Neutrophil (primary cell): ENCODE data around the gene XAB2.
"Not testable (repeated sequence)": the region's sequence is repeated elsewhere in the genome, so short reads cannot be mapped to it uniquely, and the experiment has no call there.

Source experiments
- H3K27ac ChIP-seq: fragments of 200-600 bp; sonication (generic); 2 replicates; pipeline ENCODE4 v1.5.1; 2016; ENCODE audit warnings: mild to moderate bottlenecking, moderate library complexity
- H3K27me3 ChIP-seq: fragments of 200-600 bp; sonication (generic); 2 replicates; pipeline ENCODE4 v1.6.0; 2016; ENCODE audit warnings: mild to moderate bottlenecking
- H3K36me3 ChIP-seq: fragments of 200-600 bp; sonication (generic); 2 replicates; pipeline ENCODE4 v1.5.1; 2017
- H3K4me1 ChIP-seq, 2 experiments: fragments of 200-600 bp in 1 of 2; sonication (generic) in 1 of 2; 1 replicate in 1 of 2; 2 replicates in 1 of 2; pipeline versions ENCODE4 v1.5.1 to v1.6.1; 2013 to 2016; ENCODE audit warnings: low read depth in 1 of 2, low read length in 1 of 2, mild to moderate bottlenecking in 1 of 2, moderate library complexity in 1 of 2; ENCODE audit not compliant: control insufficient read depth in 1 of 2, insufficient read depth in 1 of 2
- H3K4me3 ChIP-seq, 2 experiments: fragments of 200-600 bp in 1 of 2; sonication (generic) in 1 of 2; 1 replicate in 1 of 2; 2 replicates in 1 of 2; pipeline ENCODE4 v1.5.1; 2013 to 2016; ENCODE audit warnings: low read depth in 1 of 2, low read length in 1 of 2, mild to moderate bottlenecking in 1 of 2, moderate library complexity in 1 of 2
- H3K9me3 ChIP-seq: fragments of 200-600 bp; sonication (generic); 2 replicates; pipeline ENCODE4 v1.5.1; 2016
- CTCF ChIP-seq: fragments of 200-600 bp; sonication (generic); IDR thresholded peaks from 2 replicates; pipeline ENCODE4 v1.5.1; 2016; ENCODE audit warnings: antibody characterized with exemption

The XAB2 gene

GRCh38 chr19:7644550-7644877 is 15.2 kb upstream of the XAB2 start:
- H3K27me3 ChIP-seq: no peaks in the 10 kb centered on the region
- peaks cover 87% of the 10 kb centered on the region for H3K36me3 ChIP-seq
- peaks cover 47 to 49% of the 10 kb centered on the region in 2 experiments for H3K4me1 ChIP-seq
- no peak overlapping the region for H3K4me3 ChIP-seq
- no peak for TF ChIP-seq CTCF
- peak overlapping the region; percentile 78 for H3K27ac ChIP-seq
- no peaks in the 10 kb centered on the region for H3K9me3 ChIP-seq

- Histone ChIP-seq H3K36me3 (peaks cover 93% of the 10 kb centered on the region), H3K4me1 (peaks cover 54 to 55% of the 10 kb centered on the region in 2 experiments), H3K27ac (peak overlapping the region; percentile 78)
- not testable (repeated sequence) for H3K27me3 ChIP-seq, H3K4me3 ChIP-seq, H3K9me3 ChIP-seq
These were observed 14.5 kb upstream of the XAB2 start for GRCh38 chr19:7643629-7644549.

- H3K27ac ChIP-seq: peak overlapping the region; percentile 78
- no peak for TF ChIP-seq CTCF
- no peaks in the 10 kb centered on the region for H3K27me3 ChIP-seq
- H3K36me3 ChIP-seq: peaks cover 90% of the 10 kb centered on the region
- peaks cover 62 to 64% of the 10 kb centered on the region in 2 experiments for H3K4me1 ChIP-seq
- no peak overlapping the region for H3K4me3 ChIP-seq
- no peaks in the 10 kb centered on the region for H3K9me3 ChIP-seq
These were observed 13.7 kb upstream of the XAB2 start for GRCh38 chr19:7643031-7643415.

- TF ChIP-seq CTCF: no peak
- H3K4me3 ChIP-seq: no peak overlapping the region
- H3K27ac ChIP-seq: peak overlapping the region; percentile 78
- H3K36me3 ChIP-seq: peaks cover 85% of the 10 kb centered on the region
- H3K27me3 ChIP-seq: no peaks in the 10 kb centered on the region
- H3K4me1 ChIP-seq: peaks cover 66 to 69% of the 10 kb centered on the region in 2 experiments
- no peaks in the 10 kb centered on the region for H3K9me3 ChIP-seq
These were observed 13.1 kb upstream of the XAB2 start for GRCh38 chr19:7642295-7643030.

- peaks cover 76% of the 10 kb centered on the region for H3K36me3 ChIP-seq
These were observed 12.2 kb upstream of the XAB2 start for GRCh38 chr19:7641290-7642276.

More at GRCh38 chr19:7641290-7642276, 12.2 kb upstream of the XAB2 start:
- no peak for TF ChIP-seq CTCF
- H3K4me1 ChIP-seq: peaks cover 65 to 73% of the 10 kb centered on the region in 2 experiments
- no peaks in the 10 kb centered on the region for H3K27me3 ChIP-seq
- H3K4me3 ChIP-seq: no peak overlapping the region
- H3K27ac ChIP-seq: no peak overlapping the region
- no peaks in the 10 kb centered on the region for H3K9me3 ChIP-seq
